K562 (cell line): Measurements from ENCODE around the gene ADM. TPM values are rescaled to one million over a fixed set of nuclear protein-coding genes. Genes with fewer than 3 reads are reported as not detected.

Experiments
- FIP1L1 ChIP-seq: fragments of 200-400 bp; formaldehyde crosslinking; IDR thresholded peaks from 2 replicates; pipeline ENCODE4 v1.6.1; 2018; ENCODE audit warnings: mild to moderate bottlenecking, low read depth, low read length; ENCODE audit not compliant: poor library complexity, severe bottlenecking
- HMG20B ChIP-seq: fragments of 250-450 bp; sonication (Bioruptor Pico); IDR thresholded peaks from 2 replicates; pipeline ENCODE4 v1.5.0; 2021; ENCODE audit warnings: mild to moderate bottlenecking
- HNRNPUL1 ChIP-seq: fragments of 200-400 bp; formaldehyde crosslinking; IDR thresholded peaks from 2 replicates; pipeline ENCODE4 v1.6.1; 2017; ENCODE audit warnings: low read length
- ILK ChIP-seq: fragments of 450-650 bp; IDR thresholded peaks from 2 replicates; pipeline ENCODE4 v1.6.1; 2016; ENCODE audit warnings: missing genetic modification characterization, low read depth, mild to moderate bottlenecking, missing compliant biosample characterization, moderate library complexity, borderline replicate concordance
- NCOR1 ChIP-seq: fragments of 450-650 bp; IDR thresholded peaks from 2 replicates; pipeline ENCODE4 v1.6.1; 2016; ENCODE audit warnings: mild to moderate bottlenecking, moderate library complexity
- OTX1 ChIP-seq: fragments of 450-650 bp; formaldehyde crosslinking; IDR thresholded peaks from 2 replicates; pipeline ENCODE4 v1.4.0; 2022; ENCODE audit warnings: mild to moderate bottlenecking
- PHB ChIP-seq: fragments of 250-450 bp; sonication (Bioruptor Pico); IDR thresholded peaks from 2 replicates; pipeline ENCODE4 v1.5.0; 2021
- RBBP5 ChIP-seq: fragments of 200-600 bp; sonication (generic); IDR thresholded peaks from 2 replicates; pipeline ENCODE4 v1.6.1; 2012; ENCODE audit warnings: borderline replicate concordance, mild to moderate bottlenecking, low read length, control low read depth, inconsistent platforms; ENCODE audit not compliant: insufficient read depth, poor library complexity, severe bottlenecking
- SRF ChIP-seq, 2 experiments: fragments of 250-450, 450-650 bp in 1 of 2; sonication (Bioruptor Pico) in 1 of 2; sonication (generic) in 1 of 2; formaldehyde crosslinking; IDR thresholded peaks; 2 replicates each; pipeline versions ENCODE4 v1.5.0 to v1.5.1; 2020 to 2022; ENCODE audit warnings: mild to moderate bottlenecking in 1 of 2, missing genetic modification reagents in 1 of 2
- TBL1XR1 ChIP-seq, 2 experiments: IDR thresholded peaks; 2 replicates each; pipeline ENCODE4 v1.6.1; 2012; ENCODE audit warnings: improper control_type of control experiment in 2 of 2, low read length in 2 of 2, mild to moderate bottlenecking in 1 of 2
- ZFP30 ChIP-seq: fragments of 250-450 bp; sonication (Bioruptor Pico); IDR thresholded peaks from 2 replicates; pipeline ENCODE4 v1.8.0; 2022; ENCODE audit warnings: moderate library complexity, mild to moderate bottlenecking, inconsistent platforms, borderline replicate concordance
- ZNF609 ChIP-seq: sonication (generic); formaldehyde crosslinking; IDR thresholded peaks from 2 replicates; pipeline ENCODE4 v1.8.1; 2023; ENCODE audit warnings: missing genetic modification reagents, mild to moderate bottlenecking, borderline replicate concordance
- polyA plus RNA-seq, 8 experiments: library from polyadenylated mRNA; depleted of rRNA in 4 of 8; stranded (reverse) in 5 of 8; unstranded in 3 of 8; fragments of >200 nt; fragmentation: Nextera tagmentation in 2 of 8; fragmentation: Illumina TruSeq in 1 of 8; extraction: Ambion mirVana in 2 of 8; extraction: Trizol in 1 of 8; gene quantifications; 2 replicates each; pipeline versions ENCODE4 v1.2.1 to v1.2.3, GENCODE V29; 2011 to 2014; ENCODE audit warnings: inconsistent platforms in 1 of 8, missing spikeins in 1 of 8
- total RNA-seq, 7 experiments: library from RNA; depleted of rRNA in 6 of 7; stranded (reverse); fragments of >200 nt in 6 of 7; fragmentation: Illumina TruSeq in 2 of 7; extraction: Trizol in 2 of 7; gene quantifications; 2 replicates each; pipeline versions ENCODE4 v1.2.1 to v1.2.3, GENCODE V29; 2011 to 2021; ENCODE audit warnings: low replicate concordance in 1 of 7
- TF ChIP-seq, protein P1 (sequence below): fragments of 450-650 bp; IDR thresholded peaks from 2 replicates; pipeline ENCODE4 v1.6.1; 2018; ENCODE audit not compliant: partially characterized antibody
- TF ChIP-seq, protein P2 (sequence below): fragments of 250-450 bp; sonication (Bioruptor Pico); IDR thresholded peaks from 2 replicates; pipeline ENCODE4 v1.5.1; 2021; ENCODE audit warnings: mild to moderate bottlenecking

ADM gene
- total and polyA plus RNA-seq, 9 of the 15 experiments (the other 6 are each of a cell fraction or from before 2014, with no cell fraction given) = 0.23 to 0.49 (median 0.32) TPM; not detected in 6

GRCh38 chr11:10285148-10285802 is 19.6 kb upstream of the ADM start (continued):
- TF ChIP-seq ZNF609 (CRISPR knock-in tag) (no peak), TBL1XR1 (IDR thresholded peaks at IDR 0.05; ENCODE audit: low read length in 2 of 2) (no peak), SRF (CRISPR knock-in tag; IDR thresholded peaks at IDR 0.05) (no peak), HMG20B (CRISPR knock-in tag) (no peak), OTX1 (CRISPR knock-in tag) (no peak), ZFP30 (no peak), FIP1L1 (no peak), ILK (tag) (no peak), RBBP5 (no peak), PHB (CRISPR knock-in tag) (no peak), NCOR1 (no peak), HNRNPUL1 (no peak)
- TF ChIP-seq, protein P1, sequence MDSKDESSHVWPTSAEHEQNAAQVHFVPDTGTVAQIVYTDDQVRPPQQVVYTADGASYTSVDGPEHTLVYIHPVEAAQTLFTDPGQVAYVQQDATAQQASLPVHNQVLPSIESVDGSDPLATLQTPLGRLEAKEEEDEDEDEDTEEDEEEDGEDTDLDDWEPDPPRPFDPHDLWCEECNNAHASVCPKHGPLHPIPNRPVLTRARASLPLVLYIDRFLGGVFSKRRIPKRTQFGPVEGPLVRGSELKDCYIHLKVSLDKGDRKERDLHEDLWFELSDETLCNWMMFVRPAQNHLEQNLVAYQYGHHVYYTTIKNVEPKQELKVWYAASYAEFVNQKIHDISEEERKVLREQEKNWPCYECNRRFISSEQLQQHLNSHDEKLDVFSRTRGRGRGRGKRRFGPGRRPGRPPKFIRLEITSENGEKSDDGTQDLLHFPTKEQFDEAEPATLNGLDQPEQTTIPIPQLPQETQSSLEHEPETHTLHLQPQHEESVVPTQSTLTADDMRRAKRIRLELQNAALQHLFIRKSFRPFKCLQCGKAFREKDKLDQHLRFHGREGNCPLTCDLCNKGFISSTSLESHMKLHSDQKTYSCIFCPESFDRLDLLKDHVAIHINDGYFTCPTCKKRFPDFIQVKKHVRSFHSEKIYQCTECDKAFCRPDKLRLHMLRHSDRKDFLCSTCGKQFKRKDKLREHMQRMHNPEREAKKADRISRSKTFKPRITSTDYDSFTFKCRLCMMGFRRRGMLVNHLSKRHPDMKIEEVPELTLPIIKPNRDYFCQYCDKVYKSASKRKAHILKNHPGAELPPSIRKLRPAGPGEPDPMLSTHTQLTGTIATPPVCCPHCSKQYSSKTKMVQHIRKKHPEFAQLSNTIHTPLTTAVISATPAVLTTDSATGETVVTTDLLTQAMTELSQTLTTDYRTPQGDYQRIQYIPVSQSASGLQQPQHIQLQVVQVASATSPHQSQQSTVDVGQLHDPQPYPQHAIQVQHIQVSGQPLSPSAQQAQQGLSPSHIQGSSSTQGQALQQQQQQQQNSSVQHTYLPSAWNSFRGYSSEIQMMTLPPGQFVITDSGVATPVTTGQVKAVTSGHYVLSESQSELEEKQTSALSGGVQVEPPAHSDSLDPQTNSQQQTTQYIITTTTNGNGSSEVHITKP = no peak
- TF ChIP-seq, protein P2, sequence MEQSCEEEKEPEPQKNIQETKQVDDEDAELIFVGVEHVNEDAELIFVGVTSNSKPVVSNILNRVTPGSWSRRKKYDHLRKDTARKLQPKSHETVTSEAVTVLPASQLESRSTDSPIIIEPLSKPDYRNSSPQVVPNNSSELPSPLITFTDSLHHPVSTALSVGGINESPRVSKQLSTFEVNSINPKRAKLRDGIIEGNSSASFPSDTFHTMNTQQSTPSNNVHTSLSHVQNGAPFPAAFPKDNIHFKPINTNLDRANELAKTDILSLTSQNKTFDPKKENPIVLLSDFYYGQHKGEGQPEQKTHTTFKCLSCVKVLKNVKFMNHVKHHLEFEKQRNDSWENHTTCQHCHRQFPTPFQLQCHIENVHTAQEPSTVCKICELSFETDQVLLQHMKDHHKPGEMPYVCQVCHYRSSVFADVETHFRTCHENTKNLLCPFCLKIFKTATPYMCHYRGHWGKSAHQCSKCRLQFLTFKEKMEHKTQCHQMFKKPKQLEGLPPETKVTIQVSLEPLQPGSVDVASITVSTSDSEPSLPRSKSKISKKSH (CRISPR knock-in tag) = no peak
